Measurements from ENCODE around the gene WAPL. TPM values are rescaled to one million over a fixed set of nuclear protein-coding genes. Genes with fewer than 3 reads are reported as not detected.
"Not testable (repeated sequence)": the region's sequence is repeated elsewhere in the genome, so short reads cannot be mapped to it uniquely, and the experiment has no call there.

The WAPL gene
- polyA plus RNA-seq, 1 donor from 2014 or later = 32.8 TPM

- Mint-ChIP-seq H3K27ac (peak overlapping the region; percentile 46 to 84 (median 50)), H3K4me1 (peaks cover 5 to 9% (median 8%) of the 10 kb centered on the region in 3 donors), H3K36me3 (peaks cover 1% of the 10 kb centered on the region), H3K9me3 (no peaks in the 10 kb centered on the region), H3K4me3 (peak overlapping the region; percentile 89 to 95 (median 94)), H3K27me3 (peaks cover 9% of the 10 kb centered on the region)
Measured at GRCh38 chr10:86399879-86400704, 121.5 kb downstream of the WAPL start.

- peak overlapping the region; percentile 45 to 83 (median 46) for H3K27ac Mint-ChIP-seq
- peaks cover 5 to 9% (median 8%) of the 10 kb centered on the region in 3 donors for H3K4me1 Mint-ChIP-seq
- H3K36me3 Mint-ChIP-seq = no peaks in the 10 kb centered on the region
- no peaks in the 10 kb centered on the region for H3K9me3 Mint-ChIP-seq
- H3K27me3 Mint-ChIP-seq = peaks cover 10% of the 10 kb centered on the region
- H3K4me3 Mint-ChIP-seq = peak overlapping the region; percentile 89 to 95 (median 94)
Measured at GRCh38 chr10:86399514-86399878, 122.1 kb downstream of the WAPL start.

- Mint-ChIP-seq H3K4me1 (peaks cover 9 to 14% (median 13%) of the 10 kb centered on the region in 3 donors), H3K4me3 (no peak overlapping the region), H3K9me3 (no peaks in the 10 kb centered on the region), H3K36me3 (no peaks in the 10 kb centered on the region), H3K27ac (no peak overlapping the region), H3K27me3 (peaks cover 18% of the 10 kb centered on the region)
Measured at GRCh38 chr10:86397120-86397519, 124.5 kb downstream of the WAPL start.

- Mint-ChIP-seq H3K27me3 (peaks cover 29% of the 10 kb centered on the region), H3K27ac (no peak overlapping the region), H3K4me1 (peaks cover 15 to 18% (median 16%) of the 10 kb centered on the region in 3 donors), H3K9me3 (no peaks in the 10 kb centered on the region), H3K36me3 (peaks cover 4% of the 10 kb centered on the region), H3K4me3 (no peak overlapping the region)
Measured at GRCh38 chr10:86393862-86394455, 127.6 kb downstream of the WAPL start.

- Mint-ChIP-seq H3K4me3 (peak overlapping the region in 1 of 4 donors; percentile 28), H3K27ac (no peak overlapping the region), H3K27me3 (peaks cover 31% of the 10 kb centered on the region), H3K4me1 (peaks cover 15 to 18% (median 17%) of the 10 kb centered on the region in 3 donors), H3K36me3 (peaks cover 4% of the 10 kb centered on the region), H3K9me3 (no peaks in the 10 kb centered on the region)
Measured at GRCh38 chr10:86393362-86393761, 128.2 kb downstream of the WAPL start.

- Mint-ChIP-seq H3K9me3 (no peaks in the 10 kb centered on the region), H3K27ac (peak overlapping the region in 1 of 3 donors; percentile 80), H3K4me3 (peak overlapping the region in 1 of 4 donors; percentile 22), H3K36me3 (peaks cover 4% of the 10 kb centered on the region), H3K4me1 (peaks cover 17 to 19% (median 18%) of the 10 kb centered on the region in 3 donors), H3K27me3 (peaks cover 38% of the 10 kb centered on the region)
Measured at GRCh38 chr10:86392723-86393094, 128.9 kb downstream of the WAPL start.

- H3K9me3 Mint-ChIP-seq = no peaks in the 10 kb centered on the region
- peaks cover 17 to 22% (median 18%) of the 10 kb centered on the region in 3 donors for H3K4me1 Mint-ChIP-seq
- peak overlapping the region in 3 of 4 donors; percentile 22 to 80 (median 63) for H3K4me3 Mint-ChIP-seq
- H3K36me3 Mint-ChIP-seq = peaks cover 4% of the 10 kb centered on the region
- peak overlapping the region in 1 of 3 donors; percentile 80 for H3K27ac Mint-ChIP-seq
- peaks cover 41% of the 10 kb centered on the region for H3K27me3 Mint-ChIP-seq
Measured at GRCh38 chr10:86391986-86392722, 129.4 kb downstream of the WAPL start.

- H3K4me3 Mint-ChIP-seq = peak overlapping the region in 3 of 4 donors; percentile 21 to 80 (median 77)
Measured at GRCh38 chr10:86391236-86391840, 130.3 kb downstream of the WAPL start.

GRCh38 chr10:86390337-86391120 lies 131.1 kb downstream of the WAPL start:
- Mint-ChIP-seq H3K27ac (no peak overlapping the region), H3K4me3 (peak overlapping the region; percentile 15 to 76 (median 50)), H3K4me1 (peaks cover 17 to 22% (median 18%) of the 10 kb centered on the region in 3 donors), H3K9me3 (no peaks in the 10 kb centered on the region), H3K36me3 (peaks cover 4% of the 10 kb centered on the region), H3K27me3 (peaks cover 40% of the 10 kb centered on the region)

More at GRCh38 chr10:86391236-86391840, 130.3 kb downstream of the WAPL start:
- H3K27ac Mint-ChIP-seq = peak overlapping the region in 1 of 3 donors; percentile 46
- H3K36me3 Mint-ChIP-seq = peaks cover 4% of the 10 kb centered on the region
- peaks cover 17 to 22% (median 18%) of the 10 kb centered on the region in 3 donors for H3K4me1 Mint-ChIP-seq
- no peaks in the 10 kb centered on the region for H3K9me3 Mint-ChIP-seq
- peaks cover 40% of the 10 kb centered on the region for H3K27me3 Mint-ChIP-seq

- Mint-ChIP-seq H3K27me3 (peaks cover 44% of the 10 kb centered on the region), H3K36me3 (peaks cover 4% of the 10 kb centered on the region), H3K9me3 (no peaks in the 10 kb centered on the region), H3K27ac (peak overlapping the region in 1 of 3 donors; percentile 52), H3K4me1 (peaks cover 17 to 22% (median 18%) of the 10 kb centered on the region in 3 donors), H3K4me3 (peak overlapping the region; percentile 58 to 97 (median 89))
Measured at GRCh38 chr10:86389441-86390193, 132.0 kb downstream of the WAPL start.

- H3K27me3 Mint-ChIP-seq = peaks cover 42% of the 10 kb centered on the region
- H3K27ac Mint-ChIP-seq, H3K36me3 Mint-ChIP-seq, H3K9me3 Mint-ChIP-seq: not testable (repeated sequence)
- H3K4me3 Mint-ChIP-seq = peak overlapping the region; percentile 58 to 97 (median 89)
- H3K4me1 Mint-ChIP-seq = peaks cover 17 to 22% (median 18%) of the 10 kb centered on the region in 3 donors
Measured at GRCh38 chr10:86389109-86389440, 132.5 kb downstream of the WAPL start.

GRCh38 chr10:86388119-86388704 lies 133.4 kb downstream of the WAPL start:
- peaks cover 4% of the 10 kb centered on the region for H3K36me3 Mint-ChIP-seq
- peaks cover 0 to 2% (median 0%) of the 10 kb centered on the region in 3 donors for H3K9me3 Mint-ChIP-seq
- peak overlapping the region; percentile 21 to 52 (median 44) for H3K4me3 Mint-ChIP-seq
- H3K27ac Mint-ChIP-seq = no peak overlapping the region
- peaks cover 17 to 22% (median 18%) of the 10 kb centered on the region in 3 donors for H3K4me1 Mint-ChIP-seq
- H3K27me3 Mint-ChIP-seq = peaks cover 39% of the 10 kb centered on the region

- H3K27ac Mint-ChIP-seq = no peak overlapping the region
- peaks cover 0 to 2% (median 0%) of the 10 kb centered on the region in 3 donors for H3K9me3 Mint-ChIP-seq
- peaks cover 36% of the 10 kb centered on the region for H3K27me3 Mint-ChIP-seq
- H3K4me1 Mint-ChIP-seq = peaks cover 14 to 15% (median 14%) of the 10 kb centered on the region in 3 donors
- peaks cover 4% of the 10 kb centered on the region for H3K36me3 Mint-ChIP-seq
- no peak overlapping the region for H3K4me3 Mint-ChIP-seq
Measured at GRCh38 chr10:86387178-86387794, 134.3 kb downstream of the WAPL start.
